ENCODE results near the gene ZC2HC1B. TPM values are rescaled to one million over a fixed set of nuclear protein-coding genes. Genes with fewer than 3 reads are reported as not detected.

Gene ZC2HC1B
- total RNA-seq, 2 experiments from 2014 or later: not detected

GRCh38 chr6:143984666-143985065 is 120.4 kb downstream of the ZC2HC1B start:
- DNase-seq: no peak
- H3K4me1 Mint-ChIP-seq: no peaks in the 10 kb centered on the region
- no peak overlapping the region for H3K4me3 Mint-ChIP-seq
- no peaks in the 10 kb centered on the region for H3K9me3 Mint-ChIP-seq
- POLR2A ChIA-PET: no interaction called here
- no peak overlapping the region for H3K27ac Mint-ChIP-seq
- H3K36me3 Mint-ChIP-seq: no peaks in the 10 kb centered on the region
- no peaks in the 10 kb centered on the region for H3K27me3 Mint-ChIP-seq
- ATAC-seq (ENCODE audit: low read depth): no peak

GRCh38 chr6:143986463-143987065 is 122.3 kb downstream of the ZC2HC1B start:
- H3K36me3 Mint-ChIP-seq: no peaks in the 10 kb centered on the region
- no peaks in the 10 kb centered on the region for H3K9me3 Mint-ChIP-seq
- POLR2A ChIA-PET: no interaction called here
- H3K27me3 Mint-ChIP-seq: no peaks in the 10 kb centered on the region
- H3K27ac Mint-ChIP-seq: no peak overlapping the region
- no peak for DNase-seq
- no peak overlapping the region for H3K4me3 Mint-ChIP-seq
- no peak for ATAC-seq (ENCODE audit: low read depth)
- no peaks in the 10 kb centered on the region for H3K4me1 Mint-ChIP-seq

Other genes with a start within 250 kb of the ZC2HC1B start
- 10 to 100 TPM; 29.7 to 30.5 TPM for gene PHACTR2, start 186.5 kb upstream of the ZC2HC1B start, total RNA-seq
- 10 to 100 TPM; 20.8 to 22.0 TPM for gene LTV1, start 21.1 kb upstream of the ZC2HC1B start, total RNA-seq
- 10 to 100 TPM; 10.9 to 11.3 TPM for gene PLAGL1, start 143.8 kb downstream of the ZC2HC1B start, total RNA-seq
- 100 to 1,000 TPM; 127 to 133 TPM for gene SF3B5, start 231.1 kb downstream of the ZC2HC1B start, total RNA-seq

All from activated naive CD8-positive, alpha-beta T cell treated with anti-CD3 and anti-CD28 coated beads, Interleukin-2, amount 10 ng/mL, durations not matched to agents 7 days and 5 days (primary cell).